ENCODE data around the gene TFAM.

GRCh38 chr10:58412502-58412961 is 27.3 kb downstream of the TFAM start:
- TF ChIP-seq EZH2 (IDR thresholded peaks at IDR 0.05; ENCODE audit: insufficient read depth, poor library complexity, severe bottlenecking) (no peak), EZH2phosphoT487 (IDR thresholded peaks at IDR 0.05; ENCODE audit: insufficient read depth, low read depth) (peak; percentile 90)
